CD1c-positive myeloid dendritic cell (primary cell): Measurements from ENCODE around the gene RAB10.
"Not testable (repeated sequence)": the region's sequence is repeated elsewhere in the genome, so short reads cannot be mapped to it uniquely, and the experiment has no call there.

Experiments used
- DNase-seq: peaks from one replicate; pipeline ENCODE4 v3.0.0-alpha.2; 2016; ENCODE audit errors: extremely low spot score

RAB10 gene

GRCh38 chr2:26033818-26034636 is at the start of gene RAB10:
Gene RAB10, plus strand, starts transcription at chr2:26034084. Its CDS starts 525 bp downstream, at chr2:26034609.
- peak; percentile 100 for DNase-seq

GRCh38 chr2:25988134-25988533 is 45.8 kb upstream of the RAB10 start:
- no peak for DNase-seq

- DNase-seq: no peak
Measured at GRCh38 chr2:25989154-25989553, 44.7 kb upstream of the RAB10 start.

- no peak for DNase-seq
Measured at GRCh38 chr2:25991965-25992364, 41.9 kb upstream of the RAB10 start.

- DNase-seq: no peak
Measured at GRCh38 chr2:25992556-25992955, 41.3 kb upstream of the RAB10 start.

- DNase-seq: no peak
Measured at GRCh38 chr2:25993049-25993448, 40.8 kb upstream of the RAB10 start.

- no peak for DNase-seq
Measured at GRCh38 chr2:25994509-25994908, 39.4 kb upstream of the RAB10 start.

- DNase-seq: no peak
Measured at GRCh38 chr2:25996844-25997243, 37.0 kb upstream of the RAB10 start.

- not testable (repeated sequence) for DNase-seq
Measured at GRCh38 chr2:25998816-25999383, 35.0 kb upstream of the RAB10 start.

GRCh38 chr2:25999406-25999805 is 34.5 kb upstream of the RAB10 start:
- not testable (repeated sequence) for DNase-seq

- peak; percentile 87 for DNase-seq
Measured at GRCh38 chr2:26000561-26001082, 33.3 kb upstream of the RAB10 start.

- DNase-seq: peak; percentile 68
Measured at GRCh38 chr2:26001743-26002351, 32.0 kb upstream of the RAB10 start.

- DNase-seq: peak; percentile 82
Measured at GRCh38 chr2:26002632-26003310, 31.1 kb upstream of the RAB10 start.

- DNase-seq: no peak
Measured at GRCh38 chr2:26008095-26008494, 25.8 kb upstream of the RAB10 start.

- peak; percentile 96 for DNase-seq
Measured at GRCh38 chr2:26008851-26009566, 24.9 kb upstream of the RAB10 start.

GRCh38 chr2:26009567-26009963 is 24.3 kb upstream of the RAB10 start:
- DNase-seq: no peak

- DNase-seq: no peak
Measured at GRCh38 chr2:26010943-26011342, 22.9 kb upstream of the RAB10 start.

GRCh38 chr2:26011609-26011989 is 22.3 kb upstream of the RAB10 start:
- DNase-seq: peak; percentile 59

- DNase-seq: peak; percentile 84
Measured at GRCh38 chr2:26011990-26012856, 21.7 kb upstream of the RAB10 start.

GRCh38 chr2:26013668-26014067 is 20.2 kb upstream of the RAB10 start:
- no peak for DNase-seq
